ENCODE results near the gene LMX1A. TPM values are rescaled to one million over a fixed set of nuclear protein-coding genes. Genes with fewer than 3 reads are reported as not detected.

Gene LMX1A
- polyA plus RNA-seq, 1 donor (not counting 4 experiments of a cell fraction or from before 2014, with no cell fraction given) = not detected

DNA sequence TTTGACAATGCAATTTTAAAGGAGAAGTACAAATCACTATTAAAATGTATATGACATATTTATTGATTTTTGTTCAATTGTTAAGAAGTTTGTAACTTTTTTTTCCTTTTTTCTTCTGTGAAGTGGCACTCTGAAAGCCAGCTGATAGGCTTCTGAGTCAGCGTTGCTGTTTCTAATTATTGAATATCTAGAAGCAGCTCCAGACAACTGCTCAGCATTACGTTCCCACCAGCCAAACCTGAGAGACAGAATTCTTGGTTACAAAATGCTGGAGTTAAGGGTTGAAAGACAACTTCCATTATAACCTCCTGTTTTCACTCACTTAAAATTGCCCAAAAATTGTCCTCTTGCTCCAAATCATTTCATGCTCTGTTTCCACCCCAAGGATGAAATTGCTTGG is 31.4 kb upstream of the LMX1A start:
- H3K27me3 ChIP-seq (ENCODE audit: control insufficient read depth, extremely low read depth, insufficient read depth, low read length) = peaks cover 70% of the 10 kb centered on the region
- FAIRE-seq (no peak), DNase-seq (ENCODE audit: low read depth, low spot score) (no peak)
- no peaks in the 10 kb centered on the region for H3K9me1 ChIP-seq (ENCODE audit: control insufficient read depth, extremely low read depth, insufficient read depth, low read length)
- dilution Hi-C loops (cut with MboI; ENCODE audit: extremely low pct_ligation_motif_present, low sequenced_read_pairs) = no loop called here
- no peaks in the 10 kb centered on the region for H3K9me3 ChIP-seq (ENCODE audit: control insufficient read depth, low read depth, low read length)
- H2AFZ ChIP-seq (ENCODE audit: control insufficient read depth, low read length) = no peak overlapping the region
- H3K4me2 ChIP-seq (ENCODE audit: control insufficient read depth, extremely low read depth, insufficient read depth, low read depth, low read length) = no peak overlapping the region
- no peaks in the 10 kb centered on the region for H4K20me1 ChIP-seq (ENCODE audit: control insufficient read depth, extremely low read depth, insufficient read depth, low read length)
- no peaks in the 10 kb centered on the region for H3K79me2 ChIP-seq (ENCODE audit: control insufficient read depth, insufficient read depth, low read length)
- H3K36me3 ChIP-seq (ENCODE audit: control insufficient read depth in 2 of 2, extremely low read depth in 1 of 2, insufficient read depth in 2 of 2, low read length in 2 of 2) = no peaks in the 10 kb centered on the region
- H3K4me1 ChIP-seq (ENCODE audit: control insufficient read depth, extremely low read depth, insufficient read depth, low read length) = peaks cover 3% of the 10 kb centered on the region
- H3K4me3 ChIP-seq (ENCODE audit: control insufficient read depth in 2 of 3, extremely low read depth in 1 of 3, insufficient read depth in 2 of 3, low read depth in 1 of 3, low read length in 3 of 3) = no peak overlapping the region
- TF ChIP-seq CTCF (optimal IDR thresholded peaks at IDR 0.05 in 1 of 3, IDR thresholded peaks at IDR 0.05 in 1 of 3, conservative IDR thresholded peaks at IDR 0.05 in 1 of 3; ENCODE audit: extremely low read depth in 1 of 3, insufficient read depth in 2 of 3, low read length in 3 of 3) (no peak), EZH2 (IDR thresholded peaks at IDR 0.05; ENCODE audit: low read length) (no peak)
- no peak overlapping the region for H3K27ac ChIP-seq (ENCODE audit: control insufficient read depth, insufficient read depth, low read length)
- no peak overlapping the region for H3K9ac ChIP-seq (ENCODE audit: control insufficient read depth, extremely low read depth, insufficient read depth, low read length)

GRCh38 chr1:165387505-165387904 is 31.0 kb upstream of the LMX1A start:
- no peak for FAIRE-seq

More at GRCh38 chr1:165387505-165387904, 31.0 kb upstream of the LMX1A start:
- H4K20me1 ChIP-seq (ENCODE audit: control insufficient read depth, extremely low read depth, insufficient read depth, low read length) = no peaks in the 10 kb centered on the region
- DNase-seq (ENCODE audit: low read depth, low spot score) = no peak
- H3K9me3 ChIP-seq (ENCODE audit: control insufficient read depth, low read depth, low read length) = no peaks in the 10 kb centered on the region
- peaks cover 72% of the 10 kb centered on the region for H3K27me3 ChIP-seq (ENCODE audit: control insufficient read depth, extremely low read depth, insufficient read depth, low read length)
- H3K4me2 ChIP-seq (ENCODE audit: control insufficient read depth, extremely low read depth, insufficient read depth, low read depth, low read length) = no peak overlapping the region
- no peak overlapping the region for H3K27ac ChIP-seq (ENCODE audit: control insufficient read depth, insufficient read depth, low read length)
- no peaks in the 10 kb centered on the region for H3K9me1 ChIP-seq (ENCODE audit: control insufficient read depth, extremely low read depth, insufficient read depth, low read length)
- dilution Hi-C loops (cut with MboI; ENCODE audit: extremely low pct_ligation_motif_present, low sequenced_read_pairs) = no loop called here
- no peak overlapping the region for H3K9ac ChIP-seq (ENCODE audit: control insufficient read depth, extremely low read depth, insufficient read depth, low read length)
- H3K4me1 ChIP-seq (ENCODE audit: control insufficient read depth, extremely low read depth, insufficient read depth, low read length) = peaks cover 3% of the 10 kb centered on the region
- no peak for TF ChIP-seq EZH2 (IDR thresholded peaks at IDR 0.05; ENCODE audit: low read length)
- TF ChIP-seq CTCF (optimal IDR thresholded peaks at IDR 0.05 in 1 of 3, IDR thresholded peaks at IDR 0.05 in 1 of 3, conservative IDR thresholded peaks at IDR 0.05 in 1 of 3; ENCODE audit: extremely low read depth in 1 of 3, insufficient read depth in 2 of 3, low read length in 3 of 3) = no peak
- H3K4me3 ChIP-seq (ENCODE audit: control insufficient read depth in 2 of 3, extremely low read depth in 1 of 3, insufficient read depth in 2 of 3, low read depth in 1 of 3, low read length in 3 of 3) = no peak overlapping the region
- no peaks in the 10 kb centered on the region for H3K36me3 ChIP-seq (ENCODE audit: control insufficient read depth in 2 of 2, extremely low read depth in 1 of 2, insufficient read depth in 2 of 2, low read length in 2 of 2)
- H3K79me2 ChIP-seq (ENCODE audit: control insufficient read depth, insufficient read depth, low read length) = no peaks in the 10 kb centered on the region
- H2AFZ ChIP-seq (ENCODE audit: control insufficient read depth, low read length) = no peak overlapping the region

All from keratinocyte (primary cell).